HepG2 (cell line): ENCODE measurements around the gene TMBIM1. TPM values are rescaled to one million over a fixed set of nuclear protein-coding genes. Genes with fewer than 3 reads are reported as not detected.

Experiments
- ATAC-seq: fragments of 200-7000 bp; cut with Tn5 transposase; 3 replicates; pipeline ENCODE4 v1.9.1; 2020; ENCODE audit warnings: mild to moderate bottlenecking, moderate library complexity
- BruUV-seq: library from RNA; stranded (reverse); fragments of 400-500 nt; replicated peaks from 2 replicates; lab custom pipeline; 2021; lab: Mats Ljungman, UMichigan
- CTCF ChIA-PET: fragments of 300-600 bp; formaldehyde crosslinking; extraction: SDS; loops from one replicate; lab custom pipeline; 2021; ENCODE audit warnings: low total read pairs, inconsistent platforms, low intra/inter-chr PET ratio; lab: Yijun Ruan, JAX
- POLR2A ChIA-PET: fragments of 350-600 bp; sonication (Branson Sonifier 250); formaldehyde crosslinking; loops from one replicate; lab custom pipeline; 2020; ENCODE audit warnings: antibody characterized with exemption, inconsistent platforms; lab: Yijun Ruan, JAX
- DNase-seq: peaks from one replicate; pipeline ENCODE4 v3.0.0-alpha.2; 2015; ENCODE audit warnings: low spot score
- FAIRE-seq: peaks from 3 replicates; lab custom pipeline; 2011; peaks lifted over from hg19 to GRCh38; lab: Jason Lieb, UNC
- H2AFZ ChIP-seq: one replicate; pipeline ENCODE4 v1.6.1; 2011; ENCODE audit warnings: low read length, inconsistent platforms
- H3K27ac ChIP-seq: fragments of 300-600 bp; 3 replicates; pipeline ENCODE4 v1.8.0; 2011; ENCODE audit warnings: mixed run types, mild to moderate bottlenecking, mixed read lengths, low read length, inconsistent platforms; ENCODE audit not compliant: insufficient read depth; ENCODE audit errors: extremely low read length
- H3K27me3 ChIP-seq, 2 experiments: fragments of 200-600 bp in 1 of 2; 2 replicates in 1 of 2; 3 replicates in 1 of 2; pipeline versions ENCODE4 v1.6.0 to v1.8.0; 2011; ENCODE audit warnings: low read length in 2 of 2, mild to moderate bottlenecking in 2 of 2, moderate library complexity in 2 of 2, inconsistent platforms in 1 of 2; ENCODE audit not compliant: insufficient read depth in 2 of 2, control insufficient read depth in 1 of 2
- H3K36me3 ChIP-seq, 2 experiments: fragments of 200-600 bp in 1 of 2; replicated peaks in 1 of 2; 2 replicates in 1 of 2; 3 replicates in 1 of 2; pipeline versions ENCODE4 v1.5.1 to v1.8.0; 2011; ENCODE audit warnings: low read length in 2 of 2, inconsistent platforms in 1 of 2; ENCODE audit not compliant: insufficient read depth in 2 of 2, control insufficient read depth in 1 of 2
- H3K4me1 ChIP-seq: 2 replicates; pipeline ENCODE4 v1.5.1; 2012; ENCODE audit warnings: low read length, inconsistent platforms; ENCODE audit not compliant: insufficient read depth
- H3K4me2 ChIP-seq: 2 replicates; pipeline ENCODE4 v1.6.0; 2011; ENCODE audit warnings: low read depth, low read length, inconsistent platforms
- H3K4me3 ChIP-seq, 3 experiments: fragments of 200-600 bp in 1 of 3; sonication (generic), shearing (Covaris generic) in 1 of 3; replicated peaks in 1 of 3; 2 replicates each; pipeline ENCODE4 v1.5.1; 2011 to 2016; ENCODE audit warnings: low read length in 3 of 3, inconsistent platforms in 2 of 3, low read depth in 2 of 3, mild to moderate bottlenecking in 2 of 3, control low read depth in 1 of 3, mixed read lengths in 1 of 3; ENCODE audit not compliant: insufficient read depth in 1 of 3
- H3K79me2 ChIP-seq: one replicate; pipeline ENCODE4 v1.6.1; 2011; ENCODE audit warnings: low read length, inconsistent platforms; ENCODE audit not compliant: insufficient read depth
- H3K9ac ChIP-seq: 2 replicates; pipeline ENCODE4 v1.6.0; 2011; ENCODE audit warnings: mild to moderate bottlenecking, low read depth, low read length, inconsistent platforms; ENCODE audit not compliant: insufficient read depth
- H3K9me3 ChIP-seq: 2 replicates; pipeline ENCODE4 v1.5.1; 2012; ENCODE audit warnings: mild to moderate bottlenecking, low read length
- H4K20me1 ChIP-seq: 2 replicates; pipeline ENCODE4 v1.6.0; 2011; ENCODE audit warnings: inconsistent platforms, mild to moderate bottlenecking, low read length, moderate library complexity; ENCODE audit not compliant: insufficient read depth
- CEBPB ChIP-seq: IDR thresholded peaks from 2 replicates; pipeline ENCODE4 v1.6.1; 2011; ENCODE audit warnings: low read depth, low read length, improper control_type of control experiment, borderline replicate concordance
- DDIT3 ChIP-seq: sonication (generic); formaldehyde crosslinking; IDR thresholded peaks from 2 replicates; pipeline ENCODE4 v1.4.0; 2020; ENCODE audit warnings: mild to moderate bottlenecking, missing genetic modification reagents
- DPF2 ChIP-seq: sonication (generic); formaldehyde crosslinking; IDR thresholded peaks from 2 replicates; pipeline ENCODE4 v1.4.0; 2020; ENCODE audit warnings: mild to moderate bottlenecking, low read depth, missing genetic modification reagents, borderline replicate concordance
- GATAD2A ChIP-seq: IDR thresholded peaks from 2 replicates; pipeline ENCODE4 v1.6.1; 2016
- GFI1 ChIP-seq: sonication (generic); formaldehyde crosslinking; IDR thresholded peaks from 2 replicates; pipeline ENCODE4 v1.5.0; 2020; ENCODE audit warnings: missing genetic modification reagents, mild to moderate bottlenecking, borderline replicate concordance
- HBP1 ChIP-seq: IDR thresholded peaks from 2 replicates; pipeline ENCODE4 v1.6.1; 2016; ENCODE audit warnings: low read depth, control low read depth
- HDAC1 ChIP-seq: sonication (generic); formaldehyde crosslinking; IDR thresholded peaks from 2 replicates; pipeline ENCODE4 v1.5.1; 2020; ENCODE audit warnings: mild to moderate bottlenecking, missing genetic modification reagents
- PLSCR1 ChIP-seq: sonication (generic); formaldehyde crosslinking; IDR thresholded peaks from 2 replicates; pipeline ENCODE4 v1.5.0; 2020; ENCODE audit warnings: missing genetic modification reagents, mild to moderate bottlenecking, borderline replicate concordance
- SIX1 ChIP-seq: sonication (generic); formaldehyde crosslinking; IDR thresholded peaks from 2 replicates; pipeline ENCODE4 v1.4.0; 2020; ENCODE audit warnings: missing genetic modification reagents, borderline replicate concordance
- SKI ChIP-seq: fragments of 450-650 bp; IDR thresholded peaks from one replicate; pipeline ENCODE4 v1.6.1; 2018; ENCODE audit warnings: mild to moderate bottlenecking; ENCODE audit not compliant: partially characterized antibody
- SP5 ChIP-seq: IDR thresholded peaks from 2 replicates; pipeline ENCODE4 v1.6.1; 2016; ENCODE audit warnings: low read depth, borderline replicate concordance
- TEAD3 ChIP-seq: optimal IDR thresholded peaks from 2 replicates; pipeline ENCODE3; 2016; ENCODE audit warnings: borderline replicate concordance
- XBP1 ChIP-seq: sonication (generic); formaldehyde crosslinking; IDR thresholded peaks from 2 replicates; pipeline ENCODE4 v1.5.0; 2020; ENCODE audit warnings: missing genetic modification reagents
- ZBTB39 ChIP-seq: sonication (generic); formaldehyde crosslinking; IDR thresholded peaks from 2 replicates; pipeline ENCODE4 v1.5.0; 2020; ENCODE audit warnings: missing genetic modification reagents
- ZNF121 ChIP-seq: sonication (generic); formaldehyde crosslinking; IDR thresholded peaks from 2 replicates; pipeline ENCODE4 v1.5.0; 2020; ENCODE audit warnings: mild to moderate bottlenecking, missing genetic modification reagents
- ZNF274 ChIP-seq: sonication (generic); formaldehyde crosslinking; IDR thresholded peaks from 2 replicates; pipeline ENCODE4 v1.5.1; 2020; ENCODE audit warnings: mild to moderate bottlenecking, missing genetic modification reagents
- ZNF484 ChIP-seq: sonication (generic); formaldehyde crosslinking; IDR thresholded peaks from 2 replicates; pipeline ENCODE4 v1.5.1; 2020; ENCODE audit warnings: mild to moderate bottlenecking, low read depth, missing genetic modification reagents, borderline replicate concordance
- ZNF513 ChIP-seq: sonication (generic); formaldehyde crosslinking; conservative IDR thresholded peaks from 2 replicates; pipeline ENCODE4 v1.5.0; 2020; ENCODE audit warnings: missing genetic modification reagents
- ZNF839 ChIP-seq: sonication (generic); formaldehyde crosslinking; IDR thresholded peaks from 2 replicates; pipeline ENCODE4 v1.4.0; 2020; ENCODE audit warnings: missing genetic modification reagents, mild to moderate bottlenecking, borderline replicate concordance
- WGBS: methylation state at CpG from one replicate; pipeline ENCODE4 v1.1.6; 2017; ENCODE audit warnings: low lambda C conversion rate; 5-methylcytosine and 5-hydroxymethylcytosine counted together
- in situ Hi-C: cut with HindIII; loops from 2 replicates; pipeline ENCODE4 v1.10.0; 2017; ENCODE audit warnings: low pct_unique_long_range_greater_than_20kb; ENCODE audit not compliant: extremely low pct_ligation_motif_present
- intact Hi-C: fragments of 100-400 bp; cut with micrococcal nuclease; formaldehyde crosslinking; loops from one replicate; pipeline ENCODE4 v1.10.0; 2022; ENCODE audit not compliant: unreplicated experiment
- polyA plus RNA-seq, 8 experiments: library from polyadenylated mRNA; depleted of rRNA in 3 of 8; stranded (reverse) in 7 of 8; unstranded in 1 of 8; fragments of >200 nt; fragmentation: Illumina TruSeq in 4 of 8; extraction: Trizol in 4 of 8; gene quantifications; 2 replicates each; pipeline versions ENCODE4 v1.2.1 to v1.2.3, GENCODE V29; 2011 to 2016; ENCODE audit warnings: low read depth in 4 of 8, missing spikeins in 1 of 8, mixed read lengths in 1 of 8; ENCODE audit not compliant: insufficient read depth in 1 of 8
- total RNA-seq, 5 experiments: library from RNA; depleted of rRNA; stranded (reverse); fragments of >200 nt; fragmentation: Illumina TruSeq; extraction: Trizol; gene quantifications; 2 replicates each; pipeline ENCODE4 v1.2.3, GENCODE V29; 2016; ENCODE audit warnings: low read depth in 1 of 5

TMBIM1 gene
- total and polyA plus RNA-seq, 2 of the 13 experiments (the other 11 are each of a cell fraction or from before 2014, with no cell fraction given): 127 to 139 TPM

GRCh38 chr2:218312267-218312756, 20.0 kb upstream of the TMBIM1 start:
- H3K79me2 ChIP-seq: no peaks in the 10 kb centered on the region
- no peak overlapping the region for H2AFZ ChIP-seq
- no TSS peak for BruUV-seq
- H3K9me3 ChIP-seq: no peaks in the 10 kb centered on the region
- 0% methylated on average over 2 of the region's 2 CpGs for WGBS
- no peaks in the 10 kb centered on the region for H4K20me1 ChIP-seq
- peak; percentile 80 for ATAC-seq
- no peaks in the 10 kb centered on the region for H3K27me3 ChIP-seq
- FAIRE-seq: peak; percentile 32
- ChIA-PET POLR2A (interaction anchor here (0.6 to 2.8 kb wide), 8 partner anchors 11 to 88 kb away, joined by 3 to 37 read pairs (median 4); partner anchors contain the start of genes CATIP, CTDSP1 and TMBIM1), CTCF (interaction anchor here (2.1 kb wide), 1 partner anchor 45 kb away, joined by 6 read pairs; the partner anchor contains the start of gene CATIP)
- no peaks in the 10 kb centered on the region for H3K36me3 ChIP-seq
- intact Hi-C loops: loop anchor here (1.0 to 2.0 kb wide), 2 partner anchors 10 to 42 kb away; no protein-coding TSS in a partner anchor
- no peak overlapping the region for H3K9ac ChIP-seq
- peak overlapping the region; percentile 58 for H3K27ac ChIP-seq
- H3K4me2 ChIP-seq: peak overlapping the region; percentile 79
- in situ Hi-C loops: no loop called here
- peak; percentile 87 for DNase-seq
- peaks cover 77% of the 10 kb centered on the region for H3K4me1 ChIP-seq
- H3K4me3 ChIP-seq: peak overlapping the region in 1 of 3 experiments; percentile 47; a peak in 1 of 6 replicates
- TF ChIP-seq GATAD2A: peak; percentile 31; the same call in 1 of the 2 replicates
- TF ChIP-seq ZNF484 (CRISPR knock-in tag): no peak
- no peak for TF ChIP-seq CEBPB
- TF ChIP-seq PLSCR1: no peak
- TF ChIP-seq ZNF274: no peak
- TF ChIP-seq DPF2 (CRISPR knock-in tag): peak; percentile 15; the same call in 1 of the 2 replicates
- TF ChIP-seq ZNF839: no peak
- TF ChIP-seq HDAC1 (CRISPR knock-in tag): peak; percentile 58
- no peak for TF ChIP-seq ZNF513 (CRISPR knock-in tag)
- TF ChIP-seq GFI1 (CRISPR knock-in tag): peak; percentile 98
- TF ChIP-seq SIX1: peak; percentile 41; the same call in 1 of the 2 replicates
- TF ChIP-seq SKI: no peak
- TF ChIP-seq TEAD3: peak; percentile 91
- peak; percentile 54; the same call in 1 of the 2 replicates for TF ChIP-seq SP5
- TF ChIP-seq ZNF121 (CRISPR knock-in tag): no peak
- no peak for TF ChIP-seq HBP1 (CRISPR knock-in tag)
- TF ChIP-seq DDIT3 (CRISPR knock-in tag): no peak
- TF ChIP-seq ZBTB39: no peak
- no peak for TF ChIP-seq XBP1 (CRISPR knock-in tag)
